ENCODE measurements around the gene KCNJ6.

- TF ChIP-seq, protein P1, sequence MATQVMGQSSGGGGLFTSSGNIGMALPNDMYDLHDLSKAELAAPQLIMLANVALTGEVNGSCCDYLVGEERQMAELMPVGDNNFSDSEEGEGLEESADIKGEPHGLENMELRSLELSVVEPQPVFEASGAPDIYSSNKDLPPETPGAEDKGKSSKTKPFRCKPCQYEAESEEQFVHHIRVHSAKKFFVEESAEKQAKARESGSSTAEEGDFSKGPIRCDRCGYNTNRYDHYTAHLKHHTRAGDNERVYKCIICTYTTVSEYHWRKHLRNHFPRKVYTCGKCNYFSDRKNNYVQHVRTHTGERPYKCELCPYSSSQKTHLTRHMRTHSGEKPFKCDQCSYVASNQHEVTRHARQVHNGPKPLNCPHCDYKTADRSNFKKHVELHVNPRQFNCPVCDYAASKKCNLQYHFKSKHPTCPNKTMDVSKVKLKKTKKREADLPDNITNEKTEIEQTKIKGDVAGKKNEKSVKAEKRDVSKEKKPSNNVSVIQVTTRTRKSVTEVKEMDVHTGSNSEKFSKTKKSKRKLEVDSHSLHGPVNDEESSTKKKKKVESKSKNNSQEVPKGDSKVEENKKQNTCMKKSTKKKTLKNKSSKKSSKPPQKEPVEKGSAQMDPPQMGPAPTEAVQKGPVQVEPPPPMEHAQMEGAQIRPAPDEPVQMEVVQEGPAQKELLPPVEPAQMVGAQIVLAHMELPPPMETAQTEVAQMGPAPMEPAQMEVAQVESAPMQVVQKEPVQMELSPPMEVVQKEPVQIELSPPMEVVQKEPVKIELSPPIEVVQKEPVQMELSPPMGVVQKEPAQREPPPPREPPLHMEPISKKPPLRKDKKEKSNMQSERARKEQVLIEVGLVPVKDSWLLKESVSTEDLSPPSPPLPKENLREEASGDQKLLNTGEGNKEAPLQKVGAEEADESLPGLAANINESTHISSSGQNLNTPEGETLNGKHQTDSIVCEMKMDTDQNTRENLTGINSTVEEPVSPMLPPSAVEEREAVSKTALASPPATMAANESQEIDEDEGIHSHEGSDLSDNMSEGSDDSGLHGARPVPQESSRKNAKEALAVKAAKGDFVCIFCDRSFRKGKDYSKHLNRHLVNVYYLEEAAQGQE (IDR thresholded peaks at IDR 0.05; ENCODE audit: insufficient read depth in 1 of 2, low read depth in 2 of 2, low read length in 1 of 2): no peak
- TF ChIP-seq, protein P2, sequence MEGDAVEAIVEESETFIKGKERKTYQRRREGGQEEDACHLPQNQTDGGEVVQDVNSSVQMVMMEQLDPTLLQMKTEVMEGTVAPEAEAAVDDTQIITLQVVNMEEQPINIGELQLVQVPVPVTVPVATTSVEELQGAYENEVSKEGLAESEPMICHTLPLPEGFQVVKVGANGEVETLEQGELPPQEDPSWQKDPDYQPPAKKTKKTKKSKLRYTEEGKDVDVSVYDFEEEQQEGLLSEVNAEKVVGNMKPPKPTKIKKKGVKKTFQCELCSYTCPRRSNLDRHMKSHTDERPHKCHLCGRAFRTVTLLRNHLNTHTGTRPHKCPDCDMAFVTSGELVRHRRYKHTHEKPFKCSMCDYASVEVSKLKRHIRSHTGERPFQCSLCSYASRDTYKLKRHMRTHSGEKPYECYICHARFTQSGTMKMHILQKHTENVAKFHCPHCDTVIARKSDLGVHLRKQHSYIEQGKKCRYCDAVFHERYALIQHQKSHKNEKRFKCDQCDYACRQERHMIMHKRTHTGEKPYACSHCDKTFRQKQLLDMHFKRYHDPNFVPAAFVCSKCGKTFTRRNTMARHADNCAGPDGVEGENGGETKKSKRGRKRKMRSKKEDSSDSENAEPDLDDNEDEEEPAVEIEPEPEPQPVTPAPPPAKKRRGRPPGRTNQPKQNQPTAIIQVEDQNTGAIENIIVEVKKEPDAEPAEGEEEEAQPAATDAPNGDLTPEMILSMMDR (IDR thresholded peaks at IDR 0.05): no peak
- TF ChIP-seq TCF7L2 (IDR thresholded peaks at IDR 0.05; ENCODE audit: low read depth, low read length): no peak
- no peak for TF ChIP-seq POLR2AphosphoS5 (IDR thresholded peaks at IDR 0.05; ENCODE audit: low read depth, low read length)
- no peak for TF ChIP-seq SIN3A (IDR thresholded peaks at IDR 0.05; ENCODE audit: borderline replicate concordance, insufficient read depth, low read depth, low read length)
These were observed 295.9 kb downstream of the KCNJ6 start for GRCh38 chr21:37620401-37620800.
